ENCODE results near the gene RBM23.
"Not testable (repeated sequence)": the region's sequence is repeated elsewhere in the genome, so short reads cannot be mapped to it uniquely, and the experiment has no call there.

- not testable (repeated sequence) for TF ChIP-seq EZH2 (IDR thresholded peaks at IDR 0.05; ENCODE audit: borderline replicate concordance, low read length); CTCF (IDR thresholded peaks at IDR 0.05; ENCODE audit: low read length)
Measured at GRCh38 chr14:22854296-22854695, 64.7 kb downstream of the RBM23 start.
